Ovary (tissue), 3 donors: ENCODE results near the gene C7.

Experiments
- EP300 ChIP-seq: sonication (generic); formaldehyde crosslinking; IDR thresholded peaks from one replicate; pipeline ENCODE4 v1.6.1; 2017; ENCODE audit warnings: antibody characterized with exemption
- POLR2A ChIP-seq: fragments of 450-650 bp; IDR thresholded peaks from one replicate; pipeline ENCODE4 v1.6.1; 2017; ENCODE audit warnings: antibody characterized with exemption, mild to moderate bottlenecking, moderate library complexity
- TF ChIP-seq, protein P1 (sequence below), 3 donors: fragments of 450-650 bp in 2 of 3; fragments of 200-600 bp in 1 of 3; IDR thresholded peaks; one replicate each; pipeline versions ENCODE4 v1.5.1 to v1.8.0; 2016 to 2022; ENCODE audit warnings: antibody characterized with exemption in 3 of 3, mild to moderate bottlenecking in 1 of 3
- donor health status: DM: no; HTN: no; CAD: no.

DNA sequence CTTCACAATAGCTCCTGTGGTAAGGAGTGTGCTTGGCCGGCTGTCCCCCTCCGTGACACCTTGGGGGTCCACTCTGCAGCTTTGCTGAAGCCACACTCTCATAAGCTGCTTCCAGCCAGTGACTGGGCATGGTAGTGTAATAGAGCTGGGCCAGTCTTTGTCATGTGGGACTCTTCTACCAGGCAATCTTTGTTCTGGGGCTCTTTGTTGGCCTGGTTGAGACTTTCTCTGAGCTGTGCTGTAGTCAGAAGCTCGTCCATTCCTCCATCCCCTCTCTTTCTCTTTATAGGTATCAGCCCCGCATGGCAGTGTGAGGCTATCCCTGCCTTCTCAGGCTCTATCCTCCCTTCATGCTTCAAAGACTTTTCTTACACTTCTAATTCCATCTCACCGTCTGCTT, 42.5 kb upstream of the C7 start:
- TF ChIP-seq EP300: no peak
- TF ChIP-seq, protein P1, sequence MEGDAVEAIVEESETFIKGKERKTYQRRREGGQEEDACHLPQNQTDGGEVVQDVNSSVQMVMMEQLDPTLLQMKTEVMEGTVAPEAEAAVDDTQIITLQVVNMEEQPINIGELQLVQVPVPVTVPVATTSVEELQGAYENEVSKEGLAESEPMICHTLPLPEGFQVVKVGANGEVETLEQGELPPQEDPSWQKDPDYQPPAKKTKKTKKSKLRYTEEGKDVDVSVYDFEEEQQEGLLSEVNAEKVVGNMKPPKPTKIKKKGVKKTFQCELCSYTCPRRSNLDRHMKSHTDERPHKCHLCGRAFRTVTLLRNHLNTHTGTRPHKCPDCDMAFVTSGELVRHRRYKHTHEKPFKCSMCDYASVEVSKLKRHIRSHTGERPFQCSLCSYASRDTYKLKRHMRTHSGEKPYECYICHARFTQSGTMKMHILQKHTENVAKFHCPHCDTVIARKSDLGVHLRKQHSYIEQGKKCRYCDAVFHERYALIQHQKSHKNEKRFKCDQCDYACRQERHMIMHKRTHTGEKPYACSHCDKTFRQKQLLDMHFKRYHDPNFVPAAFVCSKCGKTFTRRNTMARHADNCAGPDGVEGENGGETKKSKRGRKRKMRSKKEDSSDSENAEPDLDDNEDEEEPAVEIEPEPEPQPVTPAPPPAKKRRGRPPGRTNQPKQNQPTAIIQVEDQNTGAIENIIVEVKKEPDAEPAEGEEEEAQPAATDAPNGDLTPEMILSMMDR (IDR thresholded peaks at IDR 0.05): no peak
- TF ChIP-seq POLR2A: no peak
